ENCODE data around the gene MEIOSIN. TPM values are rescaled to one million over a fixed set of nuclear protein-coding genes. Genes with fewer than 3 reads are reported as not detected.

The MEIOSIN gene
- total and polyA plus RNA-seq, 2 of the 13 experiments (the other 11 are each of a cell fraction or from before 2014, with no cell fraction given): not detected

DNA sequence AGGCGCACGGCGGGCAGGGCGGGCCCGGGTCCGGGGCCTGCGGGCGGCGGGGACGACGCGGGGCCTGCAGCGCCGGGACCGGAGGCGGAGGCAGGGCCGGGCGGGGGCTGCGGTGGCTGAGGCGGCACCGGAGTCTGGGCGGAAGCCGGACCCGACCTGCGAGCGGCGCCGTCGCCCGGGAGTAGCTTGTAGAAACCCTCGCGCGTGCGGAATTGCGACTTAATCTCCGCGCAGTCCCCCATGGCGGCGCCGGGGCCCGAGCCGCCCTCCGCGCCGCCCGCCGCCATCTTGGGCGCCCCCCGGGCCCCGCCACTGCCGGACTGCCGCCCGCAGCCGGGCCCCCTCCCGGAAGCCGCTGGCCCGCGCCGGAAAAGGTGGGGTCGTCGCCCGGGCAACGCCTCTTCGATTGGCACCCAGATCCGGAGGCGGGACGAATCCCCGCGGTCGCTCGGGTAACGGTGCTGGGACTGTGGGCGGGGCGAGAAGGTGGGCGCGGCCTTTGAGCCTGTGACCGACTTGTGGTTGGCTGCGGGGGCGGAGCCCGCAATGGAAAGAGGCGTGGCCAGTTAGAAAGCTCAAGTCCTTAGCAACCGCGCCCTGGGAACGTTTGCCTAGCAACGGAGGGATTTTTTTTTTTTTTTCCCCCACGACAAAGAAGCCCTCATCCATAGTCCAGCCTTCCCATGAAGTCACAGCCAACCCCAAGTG lies 59.4 kb downstream of the MEIOSIN start, which contains the start of gene DMWD (continued):
- TF ChIP-seq, protein P1, sequence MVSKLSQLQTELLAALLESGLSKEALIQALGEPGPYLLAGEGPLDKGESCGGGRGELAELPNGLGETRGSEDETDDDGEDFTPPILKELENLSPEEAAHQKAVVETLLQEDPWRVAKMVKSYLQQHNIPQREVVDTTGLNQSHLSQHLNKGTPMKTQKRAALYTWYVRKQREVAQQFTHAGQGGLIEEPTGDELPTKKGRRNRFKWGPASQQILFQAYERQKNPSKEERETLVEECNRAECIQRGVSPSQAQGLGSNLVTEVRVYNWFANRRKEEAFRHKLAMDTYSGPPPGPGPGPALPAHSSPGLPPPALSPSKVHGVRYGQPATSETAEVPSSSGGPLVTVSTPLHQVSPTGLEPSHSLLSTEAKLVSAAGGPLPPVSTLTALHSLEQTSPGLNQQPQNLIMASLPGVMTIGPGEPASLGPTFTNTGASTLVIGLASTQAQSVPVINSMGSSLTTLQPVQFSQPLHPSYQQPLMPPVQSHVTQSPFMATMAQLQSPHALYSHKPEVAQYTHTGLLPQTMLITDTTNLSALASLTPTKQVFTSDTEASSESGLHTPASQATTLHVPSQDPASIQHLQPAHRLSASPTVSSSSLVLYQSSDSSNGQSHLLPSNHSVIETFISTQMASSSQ (IDR thresholded peaks at IDR 0.05; ENCODE audit: low read depth): no peak
- TF ChIP-seq, protein P1 (CRISPR knock-in tag; IDR thresholded peaks at IDR 0.05; ENCODE audit: borderline replicate concordance): 0 out of 2 replicates have a peak, but pooled peaks have one; percentile 21
- TF ChIP-seq, protein P2, sequence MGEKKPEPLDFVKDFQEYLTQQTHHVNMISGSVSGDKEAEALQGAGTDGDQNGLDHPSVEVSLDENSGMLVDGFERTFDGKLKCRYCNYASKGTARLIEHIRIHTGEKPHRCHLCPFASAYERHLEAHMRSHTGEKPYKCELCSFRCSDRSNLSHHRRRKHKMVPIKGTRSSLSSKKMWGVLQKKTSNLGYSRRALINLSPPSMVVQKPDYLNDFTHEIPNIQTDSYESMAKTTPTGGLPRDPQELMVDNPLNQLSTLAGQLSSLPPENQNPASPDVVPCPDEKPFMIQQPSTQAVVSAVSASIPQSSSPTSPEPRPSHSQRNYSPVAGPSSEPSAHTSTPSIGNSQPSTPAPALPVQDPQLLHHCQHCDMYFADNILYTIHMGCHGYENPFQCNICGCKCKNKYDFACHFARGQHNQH (CRISPR knock-in tag; IDR thresholded peaks at IDR 0.05): peak; percentile 33; the same call in 1 of the 2 replicates
- TF ChIP-seq, protein P3, sequence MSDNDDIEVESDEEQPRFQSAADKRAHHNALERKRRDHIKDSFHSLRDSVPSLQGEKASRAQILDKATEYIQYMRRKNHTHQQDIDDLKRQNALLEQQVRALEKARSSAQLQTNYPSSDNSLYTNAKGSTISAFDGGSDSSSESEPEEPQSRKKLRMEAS (IDR thresholded peaks at IDR 0.05): peak; percentile 16; the same call in 1 of the 2 replicates
- peak; percentile 64 for TF ChIP-seq ETV5 (CRISPR knock-in tag; IDR thresholded peaks at IDR 0.05; ENCODE audit: borderline replicate concordance)
- TF ChIP-seq, protein P4, sequence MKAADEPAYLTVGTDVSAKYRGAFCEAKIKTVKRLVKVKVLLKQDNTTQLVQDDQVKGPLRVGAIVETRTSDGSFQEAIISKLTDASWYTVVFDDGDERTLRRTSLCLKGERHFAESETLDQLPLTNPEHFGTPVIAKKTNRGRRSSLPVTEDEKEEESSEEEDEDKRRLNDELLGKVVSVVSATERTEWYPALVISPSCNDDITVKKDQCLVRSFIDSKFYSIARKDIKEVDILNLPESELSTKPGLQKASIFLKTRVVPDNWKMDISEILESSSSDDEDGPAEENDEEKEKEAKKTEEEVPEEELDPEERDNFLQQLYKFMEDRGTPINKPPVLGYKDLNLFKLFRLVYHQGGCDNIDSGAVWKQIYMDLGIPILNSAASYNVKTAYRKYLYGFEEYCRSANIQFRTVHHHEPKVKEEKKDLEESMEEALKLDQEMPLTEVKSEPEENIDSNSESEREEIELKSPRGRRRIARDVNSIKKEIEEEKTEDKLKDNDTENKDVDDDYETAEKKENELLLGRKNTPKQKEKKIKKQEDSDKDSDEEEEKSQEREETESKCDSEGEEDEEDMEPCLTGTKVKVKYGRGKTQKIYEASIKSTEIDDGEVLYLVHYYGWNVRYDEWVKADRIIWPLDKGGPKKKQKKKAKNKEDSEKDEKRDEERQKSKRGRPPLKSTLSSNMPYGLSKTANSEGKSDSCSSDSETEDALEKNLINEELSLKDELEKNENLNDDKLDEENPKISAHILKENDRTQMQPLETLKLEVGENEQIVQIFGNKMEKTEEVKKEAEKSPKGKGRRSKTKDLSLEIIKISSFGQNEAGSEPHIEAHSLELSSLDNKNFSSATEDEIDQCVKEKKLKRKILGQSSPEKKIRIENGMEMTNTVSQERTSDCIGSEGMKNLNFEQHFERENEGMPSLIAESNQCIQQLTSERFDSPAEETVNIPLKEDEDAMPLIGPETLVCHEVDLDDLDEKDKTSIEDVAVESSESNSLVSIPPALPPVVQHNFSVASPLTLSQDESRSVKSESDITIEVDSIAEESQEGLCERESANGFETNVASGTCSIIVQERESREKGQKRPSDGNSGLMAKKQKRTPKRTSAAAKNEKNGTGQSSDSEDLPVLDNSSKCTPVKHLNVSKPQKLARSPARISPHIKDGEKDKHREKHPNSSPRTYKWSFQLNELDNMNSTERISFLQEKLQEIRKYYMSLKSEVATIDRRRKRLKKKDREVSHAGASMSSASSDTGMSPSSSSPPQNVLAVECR (CRISPR knock-in tag; IDR thresholded peaks at IDR 0.05; ENCODE audit: borderline replicate concordance): peak; percentile 59; the same call in 1 of the 2 replicates
- TF ChIP-seq ZFX (CRISPR knock-in tag; IDR thresholded peaks at IDR 0.05; ENCODE audit: low read depth): peak; percentile 63
- TF ChIP-seq RAD21 (CRISPR knock-in tag; IDR thresholded peaks at IDR 0.05): peak; percentile 61; the same call in 1 of the 2 replicates
- TF ChIP-seq SP5 (CRISPR knock-in tag; IDR thresholded peaks at IDR 0.05; ENCODE audit: borderline replicate concordance, low read depth): peak; percentile 58; the same call in 1 of the 2 replicates
- peak; percentile 62 for TF ChIP-seq GATAD1 (CRISPR knock-in tag; IDR thresholded peaks at IDR 0.05)
- TF ChIP-seq TEAD3 (CRISPR knock-in tag; optimal IDR thresholded peaks at IDR 0.05; ENCODE audit: borderline replicate concordance): peak; percentile 31
- TF ChIP-seq HCFC1 (IDR thresholded peaks at IDR 0.05; ENCODE audit: low read depth, low read length): peak; percentile 48; the same call in 1 of the 2 replicates
- TF ChIP-seq GABPB1 (CRISPR knock-in tag; IDR thresholded peaks at IDR 0.05): peak; percentile 93
- peak; percentile 27 for TF ChIP-seq ASH2L (IDR thresholded peaks at IDR 0.05; ENCODE audit: insufficient read length, low read depth, low read length)
- no peak for TF ChIP-seq ZNF264 (CRISPR knock-in tag; IDR thresholded peaks at IDR 0.05)
- TF ChIP-seq ADNP (CRISPR knock-in tag; IDR thresholded peaks at IDR 0.05): no peak
- TF ChIP-seq SAFB2 (CRISPR knock-in tag; IDR thresholded peaks at IDR 0.05; ENCODE audit: borderline replicate concordance, low read depth): 0 out of 2 replicates have a peak, but pooled peaks have one; percentile 32
- TF ChIP-seq RBM22 (optimal IDR thresholded peaks at IDR 0.05; ENCODE audit: low read length): peak; percentile 100
- TF ChIP-seq KAT8 (CRISPR knock-in tag; IDR thresholded peaks at IDR 0.05): no peak
- TF ChIP-seq ZNF761 (CRISPR knock-in tag; conservative IDR thresholded peaks at IDR 0.05): 0 out of 2 replicates have a peak, but pooled peaks have one; percentile 29

Data from HepG2 (cell line).